ENCODE data around the gene LRRC71.

Gene LRRC71

DNA sequence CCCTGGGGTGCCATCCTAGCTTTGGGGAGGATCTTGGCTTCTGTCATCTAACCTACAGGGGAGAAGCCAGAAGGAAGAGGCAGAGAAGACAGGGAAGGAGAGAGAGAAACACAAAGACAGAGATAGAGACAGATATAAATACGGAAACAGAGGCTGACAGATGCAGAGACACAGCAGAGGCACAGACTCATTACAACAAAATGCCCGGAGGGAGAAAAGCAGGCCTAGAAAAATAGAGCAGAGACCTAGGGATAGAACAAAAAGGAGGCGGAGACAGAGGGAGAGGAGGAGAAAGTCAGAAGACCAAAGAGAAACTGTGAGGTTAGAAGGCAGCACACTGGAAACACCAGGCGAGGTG is 25.0 kb upstream of the LRRC71 start:
- peak overlapping the region; percentile 53 for H3K4me3 ChIP-seq (replicated peaks; ENCODE audit: low read depth, low read length)
- TF ChIP-seq, protein P1, sequence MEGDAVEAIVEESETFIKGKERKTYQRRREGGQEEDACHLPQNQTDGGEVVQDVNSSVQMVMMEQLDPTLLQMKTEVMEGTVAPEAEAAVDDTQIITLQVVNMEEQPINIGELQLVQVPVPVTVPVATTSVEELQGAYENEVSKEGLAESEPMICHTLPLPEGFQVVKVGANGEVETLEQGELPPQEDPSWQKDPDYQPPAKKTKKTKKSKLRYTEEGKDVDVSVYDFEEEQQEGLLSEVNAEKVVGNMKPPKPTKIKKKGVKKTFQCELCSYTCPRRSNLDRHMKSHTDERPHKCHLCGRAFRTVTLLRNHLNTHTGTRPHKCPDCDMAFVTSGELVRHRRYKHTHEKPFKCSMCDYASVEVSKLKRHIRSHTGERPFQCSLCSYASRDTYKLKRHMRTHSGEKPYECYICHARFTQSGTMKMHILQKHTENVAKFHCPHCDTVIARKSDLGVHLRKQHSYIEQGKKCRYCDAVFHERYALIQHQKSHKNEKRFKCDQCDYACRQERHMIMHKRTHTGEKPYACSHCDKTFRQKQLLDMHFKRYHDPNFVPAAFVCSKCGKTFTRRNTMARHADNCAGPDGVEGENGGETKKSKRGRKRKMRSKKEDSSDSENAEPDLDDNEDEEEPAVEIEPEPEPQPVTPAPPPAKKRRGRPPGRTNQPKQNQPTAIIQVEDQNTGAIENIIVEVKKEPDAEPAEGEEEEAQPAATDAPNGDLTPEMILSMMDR (IDR thresholded peaks at IDR 0.05; ENCODE audit: low read depth, low read length, missing control alignments), result no peak

DNA sequence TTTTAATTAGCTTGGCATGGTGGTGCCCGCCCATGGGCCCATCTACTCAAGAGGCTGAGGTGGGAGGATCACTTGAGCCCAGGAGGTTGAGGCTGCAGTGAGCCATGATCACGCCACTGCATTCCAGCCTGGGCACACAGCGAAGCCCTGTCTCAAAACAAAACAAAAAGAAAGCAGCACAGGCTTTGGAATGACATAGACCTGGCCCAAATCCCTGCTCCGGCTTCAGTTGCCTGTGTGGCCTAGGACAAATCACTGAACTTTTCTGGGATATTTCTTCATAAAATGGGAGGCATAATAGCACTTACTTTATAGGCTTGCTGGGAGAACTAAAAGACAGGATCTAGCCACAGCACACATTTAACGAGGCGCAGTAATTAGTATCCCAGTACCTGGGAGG is 24.5 kb upstream of the LRRC71 start:
- no peak for DNase-seq (ENCODE audit: extremely low read depth, low read depth)
- TF ChIP-seq, protein P1 (IDR thresholded peaks at IDR 0.05; ENCODE audit: low read depth, low read length, missing control alignments), result no peak
- no peak overlapping the region for H3K4me3 ChIP-seq (replicated peaks; ENCODE audit: low read depth, low read length)

More for the DNA sequence above, 25.0 kb upstream of the LRRC71 start:
- DNase-seq (ENCODE audit: extremely low read depth, low read depth), result no peak

DNA sequence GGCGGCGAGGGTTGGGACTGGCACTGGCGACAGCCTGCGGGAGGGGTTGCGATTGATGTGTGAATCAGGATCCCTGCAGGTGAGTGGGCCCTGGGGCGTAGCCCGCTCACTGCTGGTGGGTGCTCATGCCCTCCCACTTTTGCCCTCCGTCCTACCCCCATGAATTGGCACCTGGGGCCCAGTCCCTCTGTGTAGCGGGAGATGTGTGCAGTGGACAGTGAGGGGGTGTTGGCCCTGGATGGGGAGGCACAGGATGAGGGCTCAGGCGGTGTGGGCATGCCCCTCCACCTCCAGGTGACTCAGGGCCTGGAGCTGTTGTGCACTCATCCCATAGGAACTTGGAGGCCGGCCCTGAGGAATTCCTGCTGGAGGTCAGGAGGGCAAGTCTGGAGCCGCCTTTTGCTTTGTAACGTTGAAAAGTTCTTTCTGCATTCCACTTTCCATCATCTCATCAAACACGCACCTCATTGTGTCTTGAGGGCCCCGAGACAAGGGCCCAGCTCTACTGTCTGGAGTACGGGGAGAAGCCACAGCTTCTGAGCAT is 23.9 kb upstream of the LRRC71 start:
- TF ChIP-seq, protein P1 (IDR thresholded peaks at IDR 0.05; ENCODE audit: low read depth, low read length, missing control alignments), result no peak
- DNase-seq (ENCODE audit: extremely low read depth, low read depth), result peak; percentile 72
- H3K4me3 ChIP-seq (replicated peaks; ENCODE audit: low read depth, low read length), result peak overlapping the region; percentile 8; the same call in 1 of the 2 replicates

DNA sequence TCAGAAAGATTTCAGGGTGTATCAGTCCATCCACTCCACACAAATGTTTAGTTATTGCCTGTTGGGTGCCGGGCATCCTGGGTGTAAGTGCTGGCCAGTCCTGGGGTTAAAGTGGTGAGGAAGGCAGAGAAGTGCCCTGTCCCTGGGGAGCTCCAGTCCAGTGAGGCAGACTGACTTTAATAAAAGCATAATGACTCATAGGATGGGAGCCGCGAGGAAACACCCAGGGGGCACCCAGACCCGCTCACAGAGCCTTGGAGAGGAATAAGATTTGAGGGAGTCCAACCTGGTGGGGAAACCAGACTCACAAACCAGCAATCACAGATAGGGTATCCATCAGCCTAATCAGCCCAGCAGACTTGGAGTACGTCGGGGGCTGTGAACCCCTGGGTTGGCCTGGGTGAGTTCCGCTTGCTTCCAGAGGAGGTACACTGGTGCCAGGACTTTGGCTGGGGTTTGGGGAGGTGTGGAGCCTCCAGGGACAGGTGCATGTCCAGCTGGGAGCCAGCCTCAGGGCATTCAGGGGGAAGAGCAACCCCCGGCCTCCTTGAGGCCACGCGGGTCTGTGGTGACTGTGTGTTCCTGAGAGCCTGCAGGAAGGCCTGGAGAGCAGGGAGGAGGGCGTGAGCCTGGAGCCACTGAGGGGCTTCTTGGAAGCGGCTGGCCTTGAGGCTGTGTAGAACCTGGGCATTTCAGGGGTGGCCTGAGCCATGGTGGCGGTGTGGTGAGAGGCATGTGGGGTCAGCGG is 23.2 kb upstream of the LRRC71 start:
- DNase-seq (ENCODE audit: extremely low read depth, low read depth), result no peak
- TF ChIP-seq, protein P1 (IDR thresholded peaks at IDR 0.05; ENCODE audit: low read depth, low read length, missing control alignments), result no peak
- peak overlapping the region; percentile 17 for H3K4me3 ChIP-seq (replicated peaks; ENCODE audit: low read depth, low read length)

DNA sequence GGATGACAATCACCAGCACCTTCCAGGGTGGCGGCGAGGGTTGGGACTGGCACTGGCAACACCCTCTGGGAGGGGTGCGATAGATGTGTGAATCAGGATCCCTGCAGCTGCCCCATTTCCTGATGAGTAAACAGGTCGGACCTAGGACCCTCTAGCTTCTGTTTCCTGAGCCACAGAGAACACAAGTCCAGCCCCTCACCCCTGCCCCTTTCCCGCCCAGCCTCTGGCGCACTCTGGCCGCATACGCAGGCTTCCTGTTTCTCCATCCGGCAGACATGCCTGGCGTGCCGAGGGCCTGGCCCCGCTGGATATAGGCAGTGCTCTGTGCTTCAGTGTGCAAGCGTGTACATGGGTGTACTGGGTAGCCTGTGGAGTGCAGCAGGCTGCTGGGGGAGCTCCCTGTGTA is 22.3 kb upstream of the LRRC71 start:
- TF ChIP-seq, protein P1 (IDR thresholded peaks at IDR 0.05; ENCODE audit: low read depth, low read length, missing control alignments), result no peak
- peak overlapping the region; percentile 17 for H3K4me3 ChIP-seq (replicated peaks; ENCODE audit: low read depth, low read length)
- DNase-seq (ENCODE audit: extremely low read depth, low read depth), result peak; percentile 52

DNA sequence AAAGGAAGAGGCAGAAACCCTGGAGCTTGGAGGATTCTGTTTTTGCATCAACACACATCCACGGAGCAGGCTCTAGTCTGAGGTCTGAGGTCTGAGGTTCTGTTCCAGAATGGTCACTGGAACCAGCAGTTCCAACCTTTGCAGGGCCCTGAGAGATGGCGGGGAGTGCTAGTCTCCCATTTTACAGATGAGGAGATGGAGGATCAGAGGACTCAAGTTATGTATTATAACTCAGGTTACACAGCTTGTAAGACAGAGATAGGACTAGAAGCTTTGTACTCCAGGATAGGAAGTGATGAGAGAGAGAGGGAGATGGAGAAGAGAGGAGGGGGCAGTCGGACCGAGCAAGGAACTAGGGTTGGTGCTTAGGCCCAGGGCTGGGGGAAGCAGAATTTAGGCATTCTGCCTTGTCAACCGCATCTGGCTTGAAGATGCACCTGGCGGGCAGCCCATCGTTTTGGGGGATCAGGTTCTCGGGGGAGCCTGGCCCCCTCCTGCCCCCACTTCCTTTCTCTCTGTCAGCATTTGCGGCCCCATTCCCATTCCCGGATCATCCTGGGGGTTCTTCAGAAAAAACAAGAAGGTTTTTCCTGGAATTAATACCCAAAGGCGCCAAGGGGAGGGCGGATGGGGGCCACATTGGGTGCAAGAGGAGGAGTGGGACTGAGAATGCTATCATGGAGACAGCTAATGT is 21.3 kb upstream of the LRRC71 start:
- TF ChIP-seq, protein P1 (IDR thresholded peaks at IDR 0.05; ENCODE audit: low read depth, low read length, missing control alignments), result no peak
- no peak for DNase-seq (ENCODE audit: extremely low read depth, low read depth)
- H3K4me3 ChIP-seq (replicated peaks; ENCODE audit: low read depth, low read length), result no peak overlapping the region
